ENCODE measurements around the gene SDK1. TPM values are rescaled to one million over a fixed set of nuclear protein-coding genes. Genes with fewer than 3 reads are reported as not detected.

Gene SDK1
- total and polyA plus RNA-seq, 4 experiments from 2014 or later, result 0.06 to 0.26 TPM; not detected in 2

- H3K27me3 Mint-ChIP-seq, result peaks cover 6 to 14% of the 10 kb centered on the region in 2 donors
- no peak overlapping the region for H3K4me3 Mint-ChIP-seq
- H3K36me3 ChIP-seq (ENCODE audit: insufficient read depth, low read length), result no peaks in the 10 kb centered on the region
- H3K27me3 ChIP-seq (ENCODE audit: insufficient read depth, low read length), result no peaks in the 10 kb centered on the region
- no peak overlapping the region for H3K27ac Mint-ChIP-seq
- no peak overlapping the region for H3K4me3 ChIP-seq (ENCODE audit: low read length in 2 of 2)
- no peak overlapping the region for H3K27ac ChIP-seq (ENCODE audit: low read depth, low read length)
- H3K4me1 ChIP-seq (ENCODE audit: insufficient read depth, low read length), result no peaks in the 10 kb centered on the region
- no peaks in the 10 kb centered on the region for H3K36me3 Mint-ChIP-seq
- POLR2A ChIA-PET (ENCODE audit: partially characterized antibody), result no interaction called here
- no peaks in the 10 kb centered on the region for H3K9me3 ChIP-seq (ENCODE audit: control insufficient read depth in 1 of 2, low read length in 2 of 2)
- CTCF ChIA-PET (ENCODE audit: partially characterized antibody), result no interaction called here
- intact Hi-C loops (cut with micrococcal nuclease), result no loop called here
- H3K4me1 Mint-ChIP-seq, result no peaks in the 10 kb centered on the region
- peaks cover 0 to 2% (median 0%) of the 10 kb centered on the region in 8 donors for H3K9me3 Mint-ChIP-seq
- no peak for DNase-seq
Measured at GRCh38 chr7:3861941-3862340, 560.9 kb downstream of the SDK1 start.

GRCh38 chr7:3862774-3863173 lies 561.7 kb downstream of the SDK1 start:
- no peaks in the 10 kb centered on the region for H3K9me3 ChIP-seq (ENCODE audit: control insufficient read depth in 1 of 2, low read length in 2 of 2)
- H3K4me1 Mint-ChIP-seq, result no peaks in the 10 kb centered on the region
- H3K4me3 Mint-ChIP-seq, result no peak overlapping the region
- DNase-seq, result no peak
- no peaks in the 10 kb centered on the region for H3K36me3 Mint-ChIP-seq
- H3K4me1 ChIP-seq (ENCODE audit: insufficient read depth, low read length), result no peaks in the 10 kb centered on the region
- no peak overlapping the region for H3K4me3 ChIP-seq (ENCODE audit: low read length in 2 of 2)
- peaks cover 0 to 2% (median 0%) of the 10 kb centered on the region in 8 donors for H3K9me3 Mint-ChIP-seq
- H3K27ac ChIP-seq (ENCODE audit: low read depth, low read length), result no peak overlapping the region
- H3K27ac Mint-ChIP-seq, result no peak overlapping the region
- ChIA-PET CTCF (ENCODE audit: partially characterized antibody) (no interaction called here), POLR2A (ENCODE audit: partially characterized antibody) (no interaction called here)
- no peaks in the 10 kb centered on the region for H3K36me3 ChIP-seq (ENCODE audit: insufficient read depth, low read length)
- no peaks in the 10 kb centered on the region for H3K27me3 ChIP-seq (ENCODE audit: insufficient read depth, low read length)
- peaks cover 6 to 14% of the 10 kb centered on the region in 2 donors for H3K27me3 Mint-ChIP-seq
- intact Hi-C loops (cut with micrococcal nuclease), result no loop called here

- H3K27me3 Mint-ChIP-seq, result peaks cover 6 to 19% of the 10 kb centered on the region in 2 donors
- intact Hi-C loops (cut with micrococcal nuclease), result no loop called here
- H3K36me3 ChIP-seq (ENCODE audit: insufficient read depth, low read length), result no peaks in the 10 kb centered on the region
- no peaks in the 10 kb centered on the region for H3K27me3 ChIP-seq (ENCODE audit: insufficient read depth, low read length)
- no peak overlapping the region for H3K27ac Mint-ChIP-seq
- H3K4me3 ChIP-seq (ENCODE audit: low read length in 2 of 2), result no peak overlapping the region
- DNase-seq, result no peak
- no peak overlapping the region for H3K27ac ChIP-seq (ENCODE audit: low read depth, low read length)
- H3K9me3 Mint-ChIP-seq, result peaks cover 0 to 2% (median 0%) of the 10 kb centered on the region in 8 donors
- no peaks in the 10 kb centered on the region for H3K36me3 Mint-ChIP-seq
- H3K4me3 Mint-ChIP-seq, result no peak overlapping the region
- H3K9me3 ChIP-seq (ENCODE audit: control insufficient read depth in 1 of 2, low read length in 2 of 2), result no peaks in the 10 kb centered on the region
- no peaks in the 10 kb centered on the region for H3K4me1 Mint-ChIP-seq
- ChIA-PET CTCF (ENCODE audit: partially characterized antibody) (interaction anchor here (1.4 kb wide), 1 partner anchor 30 kb away, joined by 3 read pairs; no protein-coding TSS in a partner anchor), POLR2A (ENCODE audit: partially characterized antibody) (no interaction called here)
- no peaks in the 10 kb centered on the region for H3K4me1 ChIP-seq (ENCODE audit: insufficient read depth, low read length)
Measured at GRCh38 chr7:3866277-3866676, 565.2 kb downstream of the SDK1 start.

DNA sequence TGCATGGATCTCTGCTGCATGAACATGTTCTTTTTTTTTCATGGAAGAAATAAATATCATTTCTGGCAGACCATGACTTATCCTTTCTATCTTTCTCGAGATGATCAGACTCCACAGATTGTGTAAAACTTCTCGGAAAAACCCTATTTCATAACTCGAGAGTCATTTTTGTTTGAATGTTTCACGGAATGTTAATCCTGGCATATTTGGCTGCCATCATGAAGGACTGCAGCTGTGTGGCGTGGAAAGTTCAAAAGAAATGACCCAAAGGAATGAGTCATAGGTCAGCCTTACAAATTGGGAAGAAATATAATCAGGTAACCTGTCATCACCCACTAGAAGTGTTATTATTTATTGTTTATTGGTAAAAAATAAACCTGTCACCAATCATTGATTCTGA lies 566.8 kb downstream of the SDK1 start:
- no peaks in the 10 kb centered on the region for H3K36me3 ChIP-seq (ENCODE audit: insufficient read depth, low read length)
- H3K4me3 Mint-ChIP-seq, result no peak overlapping the region
- POLR2A ChIA-PET (ENCODE audit: partially characterized antibody), result no interaction called here
- CTCF ChIA-PET (ENCODE audit: partially characterized antibody), result no interaction called here
- H3K4me1 Mint-ChIP-seq, result no peaks in the 10 kb centered on the region
- DNase-seq, result no peak
- no peak overlapping the region for H3K4me3 ChIP-seq (ENCODE audit: low read length in 2 of 2)
- no peak overlapping the region for H3K27ac Mint-ChIP-seq
- H3K9me3 Mint-ChIP-seq, result peaks cover 0 to 3% (median 0%) of the 10 kb centered on the region in 8 donors
- peaks cover 4 to 19% of the 10 kb centered on the region in 2 donors for H3K27me3 Mint-ChIP-seq
- H3K27ac ChIP-seq (ENCODE audit: low read depth, low read length), result no peak overlapping the region
- no peaks in the 10 kb centered on the region for H3K27me3 ChIP-seq (ENCODE audit: insufficient read depth, low read length)
- H3K36me3 Mint-ChIP-seq, result no peaks in the 10 kb centered on the region
- no peaks in the 10 kb centered on the region for H3K9me3 ChIP-seq (ENCODE audit: control insufficient read depth in 1 of 2, low read length in 2 of 2)
- H3K4me1 ChIP-seq (ENCODE audit: insufficient read depth, low read length), result no peaks in the 10 kb centered on the region
- intact Hi-C loops (cut with micrococcal nuclease), result no loop called here

GRCh38 chr7:3879355-3880075 lies 578.5 kb downstream of the SDK1 start:
- Mint-ChIP-seq H3K27me3 (peaks cover 4 to 21% of the 10 kb centered on the region in 2 donors), H3K9me3 (peaks cover 0 to 6% (median under 1%) of the 10 kb centered on the region in 8 donors), H3K4me3 (no peak overlapping the region), H3K36me3 (no peaks in the 10 kb centered on the region), H3K27ac (no peak overlapping the region), H3K4me1 (no peaks in the 10 kb centered on the region)
- H3K4me1 ChIP-seq (ENCODE audit: insufficient read depth, low read length), result no peaks in the 10 kb centered on the region
- H3K27ac ChIP-seq (ENCODE audit: low read depth, low read length), result no peak overlapping the region
- intact Hi-C loops (cut with micrococcal nuclease), result no loop called here
- no peak overlapping the region for H3K4me3 ChIP-seq (ENCODE audit: low read length in 2 of 2)
- POLR2A ChIA-PET (ENCODE audit: partially characterized antibody), result no interaction called here
- H3K9me3 ChIP-seq (ENCODE audit: control insufficient read depth in 1 of 2, low read length in 2 of 2), result no peaks in the 10 kb centered on the region
- CTCF ChIA-PET (ENCODE audit: partially characterized antibody), result no interaction called here
- H3K36me3 ChIP-seq (ENCODE audit: insufficient read depth, low read length), result no peaks in the 10 kb centered on the region
- DNase-seq, result no peak
- H3K27me3 ChIP-seq (ENCODE audit: insufficient read depth, low read length), result peaks cover 6% of the 10 kb centered on the region

DNA sequence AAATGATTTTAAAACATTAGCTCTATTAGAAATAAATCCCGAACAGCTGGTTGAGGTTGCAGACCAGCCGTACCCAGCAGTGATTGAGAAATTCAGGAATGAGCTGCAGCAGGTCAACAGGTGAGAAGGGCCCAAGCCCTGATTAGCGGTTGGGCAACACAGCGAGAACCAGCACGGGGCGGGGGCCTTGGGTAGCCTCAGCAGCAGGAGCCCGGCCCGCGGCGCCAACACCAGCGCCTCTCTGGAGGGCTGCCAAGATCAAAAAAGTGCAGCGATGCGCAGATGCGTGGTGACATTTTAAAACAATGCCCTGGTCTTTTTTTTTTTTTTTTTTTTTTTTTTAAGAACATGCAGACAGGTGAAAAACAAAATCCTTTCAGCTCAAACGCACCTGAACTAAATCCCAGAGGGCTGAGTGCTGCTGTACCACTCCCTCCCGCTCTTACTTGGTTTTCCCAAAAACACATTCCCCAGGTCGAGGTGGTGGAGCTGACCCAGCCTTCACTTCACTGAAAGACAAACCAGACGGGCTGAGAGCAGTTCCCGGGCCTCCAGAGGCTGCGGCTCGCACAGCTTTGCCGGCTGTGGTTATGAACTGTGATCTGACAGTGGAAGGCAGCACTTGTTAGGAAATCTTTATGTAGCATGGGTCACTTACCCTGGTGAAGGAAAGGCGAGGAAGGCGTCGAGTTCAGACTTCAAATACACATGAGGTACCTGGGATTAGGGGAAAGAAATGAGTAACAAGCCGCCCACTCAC lies 579.4 kb downstream of the SDK1 start:
- no peaks in the 10 kb centered on the region for H3K4me1 Mint-ChIP-seq
- intact Hi-C loops (cut with micrococcal nuclease), result no loop called here
- no peak for DNase-seq
- Histone ChIP-seq H3K27me3 (ENCODE audit: insufficient read depth, low read length) (peaks cover 6% of the 10 kb centered on the region), H3K36me3 (ENCODE audit: insufficient read depth, low read length) (no peaks in the 10 kb centered on the region), H3K27ac (ENCODE audit: low read depth, low read length) (no peak overlapping the region), H3K9me3 (ENCODE audit: control insufficient read depth in 1 of 2, low read length in 2 of 2) (no peaks in the 10 kb centered on the region), H3K4me1 (ENCODE audit: insufficient read depth, low read length) (no peaks in the 10 kb centered on the region), H3K4me3 (ENCODE audit: low read length in 2 of 2) (no peak overlapping the region)
- H3K27me3 Mint-ChIP-seq, result peaks cover 3 to 20% of the 10 kb centered on the region in 2 donors
- H3K27ac Mint-ChIP-seq, result no peak overlapping the region
- H3K36me3 Mint-ChIP-seq, result no peaks in the 10 kb centered on the region
- ChIA-PET POLR2A (ENCODE audit: partially characterized antibody) (no interaction called here), CTCF (ENCODE audit: partially characterized antibody) (no interaction called here)
- H3K9me3 Mint-ChIP-seq, result no peaks in the 10 kb centered on the region
- H3K4me3 Mint-ChIP-seq, result no peak overlapping the region

GRCh38 chr7:3882782-3883181 lies 581.7 kb downstream of the SDK1 start:
- no peaks in the 10 kb centered on the region for H3K9me3 Mint-ChIP-seq
- Histone ChIP-seq H3K27me3 (ENCODE audit: insufficient read depth, low read length) (no peaks in the 10 kb centered on the region), H3K4me1 (ENCODE audit: insufficient read depth, low read length) (no peaks in the 10 kb centered on the region), H3K27ac (ENCODE audit: low read depth, low read length) (no peak overlapping the region), H3K9me3 (ENCODE audit: control insufficient read depth in 1 of 2, low read length in 2 of 2) (no peaks in the 10 kb centered on the region), H3K36me3 (ENCODE audit: insufficient read depth, low read length) (no peaks in the 10 kb centered on the region), H3K4me3 (ENCODE audit: low read length in 2 of 2) (no peak overlapping the region)
- intact Hi-C loops (cut with micrococcal nuclease), result no loop called here
- H3K4me3 Mint-ChIP-seq, result no peak overlapping the region
- no peak for DNase-seq
- peaks cover 3 to 13% of the 10 kb centered on the region in 2 donors for H3K27me3 Mint-ChIP-seq
- CTCF ChIA-PET (ENCODE audit: partially characterized antibody), result no interaction called here
- no peak overlapping the region for H3K27ac Mint-ChIP-seq
- H3K4me1 Mint-ChIP-seq, result no peaks in the 10 kb centered on the region
- H3K36me3 Mint-ChIP-seq, result no peaks in the 10 kb centered on the region
- POLR2A ChIA-PET (ENCODE audit: partially characterized antibody), result no interaction called here

Measured in CD4-positive, alpha-beta memory T cell (primary cell).